ENCODE results near the gene CDH4.
A peak's percentile ranks its signal among the peaks of the same experiment; 100 is the strongest.

Gene CDH4

GRCh38 chr20:61497029-61497627 is 245.1 kb downstream of the CDH4 start:
- Histone ChIP-seq H3K4me1 (ENCODE audit: control insufficient read depth, insufficient read depth, low read length) (peaks cover 14% of the 10 kb centered on the region), H3K4me3 (ENCODE audit: low read depth, low read length) (peak overlapping the region; percentile 24; the same call in 1 of the 2 replicates), H3K9ac (ENCODE audit: low read depth, low read length) (no peak overlapping the region), H3K27ac (ENCODE audit: low read depth, low read length) (peak overlapping the region; percentile 67), H3K27me3 (ENCODE audit: control insufficient read depth, insufficient read depth, low read length) (no peaks in the 10 kb centered on the region; the same call in 1 of the 2 replicates), H3K9me3 (ENCODE audit: control insufficient read depth, insufficient read depth, low read length) (no peaks in the 10 kb centered on the region), H3K36me3 (ENCODE audit: control insufficient read depth, insufficient read depth, low read length) (no peaks in the 10 kb centered on the region)

DNA sequence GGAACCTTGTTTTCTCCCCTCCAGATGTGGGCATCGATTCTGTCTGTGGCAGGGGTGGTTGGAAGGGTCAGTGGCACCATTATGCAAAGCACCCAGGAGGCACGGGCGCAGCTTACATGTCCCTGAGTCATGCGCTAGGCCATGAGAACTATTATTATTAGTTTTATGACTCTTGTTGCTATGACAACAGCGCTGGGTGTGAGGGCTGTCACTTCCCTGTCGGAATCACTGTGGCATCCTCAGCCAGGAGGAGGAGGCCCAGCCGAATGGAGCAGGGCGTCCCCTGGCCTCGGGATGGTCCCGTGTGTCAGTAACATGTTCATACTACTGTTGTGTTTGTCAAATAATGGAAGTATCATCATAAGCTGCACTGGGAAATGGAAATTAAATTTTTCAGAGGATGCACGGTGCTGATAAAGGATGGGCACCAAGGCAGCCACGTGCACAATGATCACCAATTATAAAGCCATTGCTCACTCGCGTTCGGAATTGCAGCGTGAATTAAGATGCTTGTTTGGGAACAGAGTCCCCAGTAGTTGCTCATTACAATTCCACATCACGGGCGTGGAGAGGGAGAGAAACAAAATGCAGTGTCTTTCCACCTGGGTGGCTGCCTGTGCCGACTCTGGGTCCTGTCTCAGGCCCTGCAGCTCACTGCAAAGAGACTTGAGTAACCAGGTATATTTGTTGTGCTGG is 247.9 kb downstream of the CDH4 start:
- Histone ChIP-seq H3K27ac (ENCODE audit: low read depth, low read length) (no peak overlapping the region), H3K36me3 (ENCODE audit: control insufficient read depth, insufficient read depth, low read length) (no peaks in the 10 kb centered on the region), H3K9me3 (ENCODE audit: control insufficient read depth, insufficient read depth, low read length) (no peaks in the 10 kb centered on the region), H3K4me1 (ENCODE audit: control insufficient read depth, insufficient read depth, low read length) (peaks cover 14% of the 10 kb centered on the region), H3K27me3 (ENCODE audit: control insufficient read depth, insufficient read depth, low read length) (peaks cover 5% of the 10 kb centered on the region; the same call in 1 of the 2 replicates), H3K9ac (ENCODE audit: low read depth, low read length) (no peak overlapping the region), H3K4me3 (ENCODE audit: low read depth, low read length) (no peak overlapping the region)

DNA sequence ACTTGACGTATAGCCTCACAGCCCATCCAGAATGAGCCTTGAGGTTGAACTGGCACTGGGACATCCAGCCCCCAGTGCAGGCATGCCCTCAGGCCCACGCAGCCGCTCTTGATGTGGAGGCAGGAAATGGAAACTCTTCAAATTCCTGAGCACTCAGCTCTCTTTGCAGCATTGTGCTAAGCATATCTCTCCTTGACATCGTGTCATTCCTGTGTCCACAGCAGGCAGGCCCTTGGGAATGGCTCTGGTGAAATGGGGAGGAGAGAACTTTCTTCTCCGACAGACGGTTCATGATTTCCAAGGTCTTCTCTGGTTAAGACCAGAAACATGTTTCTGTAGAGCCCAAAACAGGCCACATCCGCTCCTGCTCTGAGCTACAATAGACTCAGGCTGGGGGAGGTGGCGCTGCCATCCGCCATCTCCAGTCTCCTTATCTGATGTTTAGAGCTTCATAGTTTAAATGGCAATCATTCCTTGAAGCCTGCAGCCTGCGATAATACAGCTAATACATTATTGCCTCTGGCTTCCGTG is 248.8 kb downstream of the CDH4 start:
- Histone ChIP-seq H3K27ac (ENCODE audit: low read depth, low read length) (no peak overlapping the region), H3K9ac (ENCODE audit: low read depth, low read length) (no peak overlapping the region), H3K4me1 (ENCODE audit: control insufficient read depth, insufficient read depth, low read length) (peaks cover 14% of the 10 kb centered on the region), H3K36me3 (ENCODE audit: control insufficient read depth, insufficient read depth, low read length) (no peaks in the 10 kb centered on the region), H3K9me3 (ENCODE audit: control insufficient read depth, insufficient read depth, low read length) (no peaks in the 10 kb centered on the region), H3K27me3 (ENCODE audit: control insufficient read depth, insufficient read depth, low read length) (peaks cover 6% of the 10 kb centered on the region; the same call in 1 of the 2 replicates), H3K4me3 (ENCODE audit: low read depth, low read length) (no peak overlapping the region)

DNA sequence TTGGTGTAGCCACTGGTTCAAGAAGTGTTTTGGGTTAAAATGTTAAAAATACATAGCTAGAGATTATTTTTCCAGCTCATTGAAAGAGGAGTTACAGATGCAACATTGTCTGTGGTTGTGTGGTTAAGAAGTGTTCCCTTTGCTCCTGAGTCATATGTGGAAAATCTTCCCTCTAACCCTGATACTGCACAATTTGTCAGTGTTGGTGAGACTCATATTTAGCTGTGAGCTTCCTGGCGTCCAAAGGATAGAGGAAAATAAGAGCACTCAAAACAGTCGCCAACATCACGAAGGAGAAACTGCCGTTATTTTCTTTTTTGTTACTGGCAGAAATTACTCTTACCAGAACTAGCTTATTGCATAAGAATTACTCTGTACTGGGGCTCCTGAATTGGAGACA is 250.4 kb downstream of the CDH4 start:
- peaks cover 5% of the 10 kb centered on the region; the same call in 1 of the 2 replicates for H3K4me1 ChIP-seq (ENCODE audit: control insufficient read depth, insufficient read depth, low read length)
- no peaks in the 10 kb centered on the region for H3K36me3 ChIP-seq (ENCODE audit: control insufficient read depth, insufficient read depth, low read length)
- H3K27ac ChIP-seq (ENCODE audit: low read depth, low read length) = no peak overlapping the region
- no peak overlapping the region for H3K4me3 ChIP-seq (ENCODE audit: low read depth, low read length)
- H3K9me3 ChIP-seq (ENCODE audit: control insufficient read depth, insufficient read depth, low read length) = no peaks in the 10 kb centered on the region
- H3K9ac ChIP-seq (ENCODE audit: low read depth, low read length) = no peak overlapping the region
- H3K27me3 ChIP-seq (ENCODE audit: control insufficient read depth, insufficient read depth, low read length) = peaks cover 7% of the 10 kb centered on the region; the same call in 1 of the 2 replicates

- Histone ChIP-seq H3K9me3 (ENCODE audit: control insufficient read depth, insufficient read depth, low read length) (no peaks in the 10 kb centered on the region), H3K27me3 (ENCODE audit: control insufficient read depth, insufficient read depth, low read length) (peaks cover 7% of the 10 kb centered on the region; the same call in 1 of the 2 replicates), H3K4me3 (ENCODE audit: low read depth, low read length) (no peak overlapping the region), H3K4me1 (ENCODE audit: control insufficient read depth, insufficient read depth, low read length) (peaks cover 12% of the 10 kb centered on the region), H3K36me3 (ENCODE audit: control insufficient read depth, insufficient read depth, low read length) (no peaks in the 10 kb centered on the region), H3K27ac (ENCODE audit: low read depth, low read length) (no peak overlapping the region), H3K9ac (ENCODE audit: low read depth, low read length) (no peak overlapping the region)
Measured at GRCh38 chr20:61503106-61503505, 251.0 kb downstream of the CDH4 start.

- Histone ChIP-seq H3K36me3 (ENCODE audit: control insufficient read depth, insufficient read depth, low read length) (no peaks in the 10 kb centered on the region), H3K4me3 (ENCODE audit: low read depth, low read length) (no peak overlapping the region), H3K27me3 (ENCODE audit: control insufficient read depth, insufficient read depth, low read length) (peaks cover 7% of the 10 kb centered on the region), H3K4me1 (ENCODE audit: control insufficient read depth, insufficient read depth, low read length) (peaks cover 13% of the 10 kb centered on the region), H3K9me3 (ENCODE audit: control insufficient read depth, insufficient read depth, low read length) (no peaks in the 10 kb centered on the region), H3K9ac (ENCODE audit: low read depth, low read length) (no peak overlapping the region), H3K27ac (ENCODE audit: low read depth, low read length) (no peak overlapping the region)
Measured at GRCh38 chr20:61505508-61505907, 253.4 kb downstream of the CDH4 start.

- no peaks in the 10 kb centered on the region for H3K9me3 ChIP-seq (ENCODE audit: control insufficient read depth, insufficient read depth, low read length)
- H3K36me3 ChIP-seq (ENCODE audit: control insufficient read depth, insufficient read depth, low read length) = no peaks in the 10 kb centered on the region
- no peak overlapping the region for H3K27ac ChIP-seq (ENCODE audit: low read depth, low read length)
- H3K27me3 ChIP-seq (ENCODE audit: control insufficient read depth, insufficient read depth, low read length) = peaks cover 7% of the 10 kb centered on the region; the same call in 1 of the 2 replicates
- H3K9ac ChIP-seq (ENCODE audit: low read depth, low read length) = no peak overlapping the region
- H3K4me3 ChIP-seq (ENCODE audit: low read depth, low read length) = no peak overlapping the region
- H3K4me1 ChIP-seq (ENCODE audit: control insufficient read depth, insufficient read depth, low read length) = peaks cover 8% of the 10 kb centered on the region
Measured at GRCh38 chr20:61507778-61508177, 255.7 kb downstream of the CDH4 start.

DNA sequence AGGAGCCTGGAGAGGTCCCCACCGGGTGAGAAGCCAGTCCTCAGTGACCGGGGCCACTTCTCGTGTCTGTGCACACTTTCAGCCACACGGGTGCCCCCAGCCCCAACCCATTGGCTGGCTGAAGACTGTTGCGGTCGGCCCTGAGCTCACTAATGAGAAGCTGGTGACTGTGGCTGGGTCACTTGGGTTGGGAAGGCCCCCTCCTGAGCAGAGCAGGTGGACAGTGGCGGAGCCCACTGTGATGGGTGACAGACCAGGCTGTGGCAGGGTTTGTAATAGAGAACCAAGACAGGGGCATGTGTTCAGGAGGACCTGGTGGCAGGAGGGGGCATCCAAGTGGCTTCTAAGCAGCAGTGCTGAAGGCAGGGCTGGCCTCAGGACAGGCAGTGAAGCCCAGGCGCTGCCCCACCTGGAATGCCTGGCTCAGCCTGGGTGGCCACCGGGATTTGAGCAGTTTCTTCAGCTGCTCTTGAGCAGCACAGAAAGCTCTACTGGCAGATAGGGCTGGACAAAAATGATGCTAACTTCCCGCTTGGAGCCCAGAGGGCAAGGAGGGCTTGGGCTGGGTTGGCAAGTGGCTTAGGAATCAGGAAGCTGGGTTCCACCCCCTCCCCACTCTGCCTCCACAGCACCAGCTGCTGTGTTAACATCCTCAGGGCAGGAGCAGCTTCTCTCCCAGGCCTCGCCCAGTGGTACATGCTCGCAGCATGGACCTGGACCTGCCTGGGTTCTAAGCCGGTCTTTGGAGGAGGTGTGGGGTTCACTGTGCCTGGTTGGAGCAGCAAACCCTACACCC is 256.4 kb downstream of the CDH4 start:
- Histone ChIP-seq H3K27ac (ENCODE audit: low read depth, low read length) (no peak overlapping the region), H3K27me3 (ENCODE audit: control insufficient read depth, insufficient read depth, low read length) (peaks cover 7% of the 10 kb centered on the region; the same call in 1 of the 2 replicates), H3K4me3 (ENCODE audit: low read depth, low read length) (no peak overlapping the region), H3K9me3 (ENCODE audit: control insufficient read depth, insufficient read depth, low read length) (no peaks in the 10 kb centered on the region), H3K36me3 (ENCODE audit: control insufficient read depth, insufficient read depth, low read length) (no peaks in the 10 kb centered on the region), H3K9ac (ENCODE audit: low read depth, low read length) (no peak overlapping the region), H3K4me1 (ENCODE audit: control insufficient read depth, insufficient read depth, low read length) (peaks cover 8% of the 10 kb centered on the region)

DNA sequence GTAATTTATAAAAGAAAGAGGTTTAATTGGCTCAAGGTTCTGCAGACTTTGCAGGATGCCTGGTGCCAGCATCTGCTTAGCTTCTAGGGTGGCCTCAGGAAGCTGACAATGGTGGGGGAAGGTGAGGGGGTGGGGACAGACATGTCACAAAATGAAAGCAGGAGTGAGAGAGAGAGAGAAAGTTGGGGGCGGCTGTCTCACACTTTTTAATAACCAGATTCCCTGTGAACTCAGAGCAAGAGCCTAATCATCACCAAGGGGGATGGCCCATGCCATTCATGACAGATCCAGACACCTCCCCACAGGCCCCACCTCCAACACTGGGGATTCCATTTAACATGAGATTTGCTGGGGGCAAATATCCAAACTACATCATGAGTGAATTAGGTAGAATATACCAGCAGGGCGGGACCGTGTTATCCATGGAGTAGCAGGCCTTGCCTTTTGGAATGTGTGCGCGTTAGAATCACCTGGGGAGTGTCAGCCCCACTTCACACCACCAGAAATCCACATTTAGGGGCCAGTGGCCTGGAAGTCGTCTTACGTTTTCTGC is 258.8 kb downstream of the CDH4 start:
- Histone ChIP-seq H3K9ac (ENCODE audit: low read depth, low read length) (no peak overlapping the region), H3K27ac (ENCODE audit: low read depth, low read length) (no peak overlapping the region), H3K36me3 (ENCODE audit: control insufficient read depth, insufficient read depth, low read length) (no peaks in the 10 kb centered on the region), H3K4me3 (ENCODE audit: low read depth, low read length) (no peak overlapping the region), H3K4me1 (ENCODE audit: control insufficient read depth, insufficient read depth, low read length) (peaks cover 21% of the 10 kb centered on the region), H3K9me3 (ENCODE audit: control insufficient read depth, insufficient read depth, low read length) (no peaks in the 10 kb centered on the region), H3K27me3 (ENCODE audit: control insufficient read depth, insufficient read depth, low read length) (peaks cover under 1% of the 10 kb centered on the region; the same call in 1 of the 2 replicates)

GRCh38 chr20:61512475-61512874 is 260.4 kb downstream of the CDH4 start:
- Histone ChIP-seq H3K9ac (ENCODE audit: low read depth, low read length) (no peak overlapping the region), H3K36me3 (ENCODE audit: control insufficient read depth, insufficient read depth, low read length) (no peaks in the 10 kb centered on the region), H3K4me3 (ENCODE audit: low read depth, low read length) (no peak overlapping the region), H3K9me3 (ENCODE audit: control insufficient read depth, insufficient read depth, low read length) (no peaks in the 10 kb centered on the region), H3K27me3 (ENCODE audit: control insufficient read depth, insufficient read depth, low read length) (no peaks in the 10 kb centered on the region; the same call in 1 of the 2 replicates), H3K4me1 (ENCODE audit: control insufficient read depth, insufficient read depth, low read length) (peaks cover 20% of the 10 kb centered on the region), H3K27ac (ENCODE audit: low read depth, low read length) (no peak overlapping the region)
